ENCODE measurements around the gene CASZ1.

CASZ1 gene

DNA sequence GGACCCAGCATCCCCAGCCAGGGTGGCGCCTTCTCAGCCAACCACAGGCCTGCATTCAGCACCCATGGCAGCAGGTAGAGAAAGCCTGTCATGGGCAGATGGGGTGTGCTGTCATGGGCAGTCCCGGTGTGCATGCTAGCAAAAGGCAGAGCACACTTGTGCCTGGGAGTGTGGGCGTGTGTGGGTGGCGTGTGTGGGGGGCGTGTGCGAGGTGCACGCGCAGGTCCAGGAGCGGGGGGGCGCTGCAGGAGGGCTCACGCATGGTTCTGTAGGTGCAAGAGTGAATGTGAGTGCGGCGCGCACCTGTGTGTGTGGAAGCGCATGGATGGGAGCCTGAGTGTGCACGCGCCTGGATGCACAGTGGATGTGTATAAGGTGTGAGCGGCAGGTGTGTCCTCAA lies 137.2 kb downstream of the CASZ1 start:
- Histone ChIP-seq H3K4me1 (ENCODE audit: insufficient read depth, low read length) (no peaks in the 10 kb centered on the region), H3K4me2 (ENCODE audit: insufficient read depth, low read length) (no peak overlapping the region), H2AFZ (ENCODE audit: low read depth, low read length) (no peak overlapping the region), H3K4me3 (ENCODE audit: low read depth in 1 of 2, low read length in 2 of 2) (no peak overlapping the region), H3K27ac (ENCODE audit: low read length) (no peak overlapping the region), H3K27me3 (ENCODE audit: insufficient read depth, low read length, poor library complexity) (no peaks in the 10 kb centered on the region), H3K9ac (ENCODE audit: low read depth, low read length) (no peak overlapping the region), H3K9me3 (ENCODE audit: insufficient read depth, low read length, severe bottlenecking) (no peaks in the 10 kb centered on the region), H3K36me3 (ENCODE audit: insufficient read depth, low read length) (peaks cover 10% of the 10 kb centered on the region), H4K20me1 (ENCODE audit: insufficient read depth, low read length) (peaks cover 5% of the 10 kb centered on the region), H3K79me2 (ENCODE audit: insufficient read depth, low read length) (no peaks in the 10 kb centered on the region)
- TF ChIP-seq EZH2 (IDR thresholded peaks at IDR 0.05; ENCODE audit: borderline replicate concordance, low read depth, low read length, severe bottlenecking) = no peak
- TF ChIP-seq, protein P1, sequence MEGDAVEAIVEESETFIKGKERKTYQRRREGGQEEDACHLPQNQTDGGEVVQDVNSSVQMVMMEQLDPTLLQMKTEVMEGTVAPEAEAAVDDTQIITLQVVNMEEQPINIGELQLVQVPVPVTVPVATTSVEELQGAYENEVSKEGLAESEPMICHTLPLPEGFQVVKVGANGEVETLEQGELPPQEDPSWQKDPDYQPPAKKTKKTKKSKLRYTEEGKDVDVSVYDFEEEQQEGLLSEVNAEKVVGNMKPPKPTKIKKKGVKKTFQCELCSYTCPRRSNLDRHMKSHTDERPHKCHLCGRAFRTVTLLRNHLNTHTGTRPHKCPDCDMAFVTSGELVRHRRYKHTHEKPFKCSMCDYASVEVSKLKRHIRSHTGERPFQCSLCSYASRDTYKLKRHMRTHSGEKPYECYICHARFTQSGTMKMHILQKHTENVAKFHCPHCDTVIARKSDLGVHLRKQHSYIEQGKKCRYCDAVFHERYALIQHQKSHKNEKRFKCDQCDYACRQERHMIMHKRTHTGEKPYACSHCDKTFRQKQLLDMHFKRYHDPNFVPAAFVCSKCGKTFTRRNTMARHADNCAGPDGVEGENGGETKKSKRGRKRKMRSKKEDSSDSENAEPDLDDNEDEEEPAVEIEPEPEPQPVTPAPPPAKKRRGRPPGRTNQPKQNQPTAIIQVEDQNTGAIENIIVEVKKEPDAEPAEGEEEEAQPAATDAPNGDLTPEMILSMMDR (IDR thresholded peaks at IDR 0.05; ENCODE audit: borderline replicate concordance, extremely low read depth, low read length, poor library complexity, severe bottlenecking) = no peak
- ATAC-seq (ENCODE audit: insufficient read depth, low read depth) (no peak), DNase-seq (no peak)

DNA sequence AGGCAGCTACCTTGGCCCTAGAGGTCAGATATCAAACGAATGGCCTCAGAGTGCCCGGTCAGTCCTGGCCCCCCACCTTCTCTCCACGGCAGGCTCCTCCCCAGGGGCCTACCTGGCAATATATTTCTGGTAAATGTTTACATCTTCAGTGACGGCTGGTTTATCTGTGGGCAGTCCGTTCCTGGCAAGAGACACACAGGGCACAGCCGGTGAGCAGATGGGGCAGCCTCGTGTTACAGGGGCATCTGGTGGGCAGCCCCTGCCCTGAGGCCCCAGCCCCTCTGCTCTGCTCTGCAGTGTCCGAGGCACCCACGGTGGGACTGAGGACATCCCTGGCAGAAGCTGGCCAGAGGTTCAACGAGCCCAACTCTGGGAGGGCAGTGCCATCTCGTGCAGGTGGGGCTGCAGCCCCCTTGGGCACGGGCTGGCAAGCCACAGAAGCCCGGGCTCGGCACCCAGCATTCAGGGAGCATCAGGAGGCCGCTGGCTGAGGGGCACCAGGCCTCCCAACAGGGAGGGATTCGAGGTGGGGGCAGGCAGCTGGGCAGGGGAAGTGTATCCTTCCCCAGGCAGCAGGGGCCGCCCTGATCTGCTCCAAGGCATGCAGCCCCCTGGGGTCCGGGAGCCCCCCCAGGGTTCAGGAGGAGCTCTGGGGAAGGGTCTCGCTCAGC lies 137.9 kb downstream of the CASZ1 start:
- DNase-seq = no peak
- TF ChIP-seq, protein P1 (IDR thresholded peaks at IDR 0.05; ENCODE audit: borderline replicate concordance, extremely low read depth, low read length, poor library complexity, severe bottlenecking) = no peak
- no peak for TF ChIP-seq EZH2 (IDR thresholded peaks at IDR 0.05; ENCODE audit: borderline replicate concordance, low read depth, low read length, severe bottlenecking)

DNA sequence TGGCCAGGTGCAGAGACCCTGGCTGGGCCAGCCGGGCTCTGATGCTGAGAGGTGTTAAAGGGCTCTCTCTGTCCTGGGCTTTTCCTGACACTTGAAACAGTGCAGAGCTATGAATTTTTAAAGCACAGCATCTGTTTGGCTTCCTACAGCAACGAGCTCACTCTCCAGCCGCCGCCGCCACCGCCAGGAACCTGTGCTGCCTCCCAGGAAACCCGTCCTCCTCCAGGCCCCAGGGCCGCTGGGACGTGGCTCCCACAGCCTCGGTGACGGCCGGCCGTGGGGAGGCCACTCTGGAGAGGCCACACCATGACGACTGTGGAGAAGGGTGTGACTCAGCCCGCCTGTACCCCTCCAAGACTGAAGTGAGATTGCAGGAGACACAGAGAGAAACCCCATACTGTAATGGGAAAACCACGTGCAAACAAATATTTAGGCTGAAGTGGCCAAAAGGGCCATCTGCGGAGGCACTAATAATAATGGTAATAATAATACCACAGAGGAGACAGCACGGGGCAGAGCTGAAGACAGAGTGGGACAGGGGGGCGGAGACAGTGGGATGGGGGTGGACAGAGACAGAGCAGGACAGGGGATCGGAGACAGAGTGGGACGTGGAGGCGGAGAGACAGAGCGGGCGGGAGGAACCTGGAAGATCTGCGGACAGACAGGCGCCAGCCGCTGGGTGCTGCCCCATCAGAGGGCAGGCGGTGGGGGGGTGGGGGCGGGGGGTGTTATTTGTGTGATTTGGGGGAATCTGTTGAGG lies 139.2 kb downstream of the CASZ1 start:
- no peak overlapping the region for H3K4me2 ChIP-seq (ENCODE audit: insufficient read depth, low read length)
- no peaks in the 10 kb centered on the region for H3K9me3 ChIP-seq (ENCODE audit: insufficient read depth, low read length, severe bottlenecking)
- no peak overlapping the region for H3K27ac ChIP-seq (ENCODE audit: low read length)
- TF ChIP-seq, protein P1 (IDR thresholded peaks at IDR 0.05; ENCODE audit: borderline replicate concordance, extremely low read depth, low read length, poor library complexity, severe bottlenecking) = no peak
- no peak for TF ChIP-seq EZH2 (IDR thresholded peaks at IDR 0.05; ENCODE audit: borderline replicate concordance, low read depth, low read length, severe bottlenecking)
- DNase-seq (no peak), ATAC-seq (ENCODE audit: insufficient read depth, low read depth) (no peak)
- no peaks in the 10 kb centered on the region for H3K4me1 ChIP-seq (ENCODE audit: insufficient read depth, low read length)
- H3K36me3 ChIP-seq (ENCODE audit: insufficient read depth, low read length) = peaks cover 26% of the 10 kb centered on the region
- no peak overlapping the region for H2AFZ ChIP-seq (ENCODE audit: low read depth, low read length)
- H3K27me3 ChIP-seq (ENCODE audit: insufficient read depth, low read length, poor library complexity) = no peaks in the 10 kb centered on the region
- no peak overlapping the region for H3K9ac ChIP-seq (ENCODE audit: low read depth, low read length)
- no peak overlapping the region for H3K4me3 ChIP-seq (ENCODE audit: low read depth in 1 of 2, low read length in 2 of 2)
- H3K79me2 ChIP-seq (ENCODE audit: insufficient read depth, low read length) = no peaks in the 10 kb centered on the region
- peaks cover 5% of the 10 kb centered on the region; the same call in 1 of the 2 replicates for H4K20me1 ChIP-seq (ENCODE audit: insufficient read depth, low read length)

More for the DNA sequence above, 137.9 kb downstream of the CASZ1 start:
- H3K27me3 ChIP-seq (ENCODE audit: insufficient read depth, low read length, poor library complexity) = no peaks in the 10 kb centered on the region
- no peak for ATAC-seq (ENCODE audit: insufficient read depth, low read depth)
- H3K36me3 ChIP-seq (ENCODE audit: insufficient read depth, low read length) = peaks cover 16% of the 10 kb centered on the region
- no peak overlapping the region for H3K4me3 ChIP-seq (ENCODE audit: low read depth in 1 of 2, low read length in 2 of 2)
- no peak overlapping the region for H3K9ac ChIP-seq (ENCODE audit: low read depth, low read length)
- H2AFZ ChIP-seq (ENCODE audit: low read depth, low read length) = no peak overlapping the region
- no peak overlapping the region for H3K4me2 ChIP-seq (ENCODE audit: insufficient read depth, low read length)
- no peak overlapping the region for H3K27ac ChIP-seq (ENCODE audit: low read length)
- no peaks in the 10 kb centered on the region for H3K9me3 ChIP-seq (ENCODE audit: insufficient read depth, low read length, severe bottlenecking)
- no peaks in the 10 kb centered on the region for H3K79me2 ChIP-seq (ENCODE audit: insufficient read depth, low read length)
- peaks cover 5% of the 10 kb centered on the region for H4K20me1 ChIP-seq (ENCODE audit: insufficient read depth, low read length)
- no peaks in the 10 kb centered on the region for H3K4me1 ChIP-seq (ENCODE audit: insufficient read depth, low read length)

Data from DND-41 (cell line).